HEK293 (cell line): ENCODE results near the gene THSD4.

Experiments
- CTCF ChIA-PET: fragments of 350-600 bp; formaldehyde crosslinking; extraction: SDS; loops from one replicate; lab custom pipeline; 2021; ENCODE audit warnings: antibody characterized with exemption; lab: Yijun Ruan, JAX
- POLR2A ChIA-PET: fragments of 300-600 bp; formaldehyde crosslinking; extraction: SDS; loops from one replicate; lab custom pipeline; 2020; ENCODE audit warnings: antibody characterized with exemption, inconsistent platforms; lab: Yijun Ruan, JAX
- H3K27ac ChIP-seq: fragments of 200-500 bp; sonication (Bioruptor generic); 2 replicates; pipeline ENCODE4 v1.5.1; 2014; ENCODE audit warnings: low read depth, low read length, control low read depth, inconsistent platforms; ENCODE audit errors: extremely low read depth
- H3K36me3 ChIP-seq, 2 experiments: fragments of 200-500 bp in 1 of 2; sonication (Bioruptor generic) in 1 of 2; 1 replicate in 1 of 2; 2 replicates in 1 of 2; pipeline ENCODE4 v1.5.1; 2014 to 2017; ENCODE audit warnings: inconsistent platforms in 2 of 2, low read length in 2 of 2; ENCODE audit not compliant: control insufficient read depth in 2 of 2, insufficient read depth in 1 of 2
- H3K4me1 ChIP-seq: fragments of 200-500 bp; sonication (Bioruptor generic); 2 replicates; pipeline ENCODE4 v1.5.1; 2014; ENCODE audit warnings: mild to moderate bottlenecking, low read length, inconsistent platforms; ENCODE audit not compliant: control insufficient read depth, insufficient read depth
- H3K4me3 ChIP-seq: 2 replicates; pipeline ENCODE4 v1.5.1; 2011; ENCODE audit warnings: low read depth, mild to moderate bottlenecking, control low read depth, low read length, moderate library complexity
- H3K9me3 ChIP-seq: fragments of 200-500 bp; sonication (Bioruptor generic); 2 replicates; pipeline ENCODE4 v1.5.1; 2014; ENCODE audit warnings: low read depth, low read length, inconsistent platforms; ENCODE audit not compliant: control insufficient read depth, insufficient read depth
- HOXD13 ChIP-seq: sonication (generic); formaldehyde crosslinking; IDR thresholded peaks from 2 replicates; pipeline ENCODE4 v1.8.0; 2022; ENCODE audit warnings: missing genetic modification reagents, borderline replicate concordance
- KLF7 ChIP-seq: fragments of 450-650 bp; formaldehyde crosslinking; IDR thresholded peaks from 2 replicates; pipeline ENCODE4 v1.5.1; 2016; ENCODE audit warnings: missing biosample characterization, missing genetic modification characterization, borderline replicate concordance
- KLF8 ChIP-seq: fragments of 450-650 bp; formaldehyde crosslinking; IDR thresholded peaks from 2 replicates; pipeline ENCODE4 v1.5.1; 2016; ENCODE audit warnings: missing biosample characterization, missing genetic modification characterization
- MYNN ChIP-seq: fragments of 450-650 bp; formaldehyde crosslinking; IDR thresholded peaks from 2 replicates; pipeline ENCODE4 v1.5.1; 2016; ENCODE audit warnings: missing biosample characterization, missing genetic modification characterization, borderline replicate concordance
- RBAK ChIP-seq: fragments of 450-650 bp; formaldehyde crosslinking; IDR thresholded peaks from 2 replicates; pipeline ENCODE4 v1.5.1; 2016; ENCODE audit warnings: missing biosample characterization, missing genetic modification characterization
- SETDB1 ChIP-seq: IDR thresholded peaks from one replicate; pipeline ENCODE4 v1.6.1; 2017; ENCODE audit warnings: mild to moderate bottlenecking, low read length, moderate library complexity, mixed read lengths; ENCODE audit not compliant: insufficient read length
- SP3 ChIP-seq: fragments of 450-650 bp; formaldehyde crosslinking; IDR thresholded peaks from 2 replicates; pipeline ENCODE4 v1.5.1; 2016; ENCODE audit warnings: missing biosample characterization, missing genetic modification characterization
- WT1 ChIP-seq: fragments of 450-650 bp; formaldehyde crosslinking; IDR thresholded peaks from 2 replicates; pipeline ENCODE4 v1.5.1; 2016; ENCODE audit warnings: missing biosample characterization, missing genetic modification characterization
- ZNF140 ChIP-seq: fragments of 450-650 bp; formaldehyde crosslinking; IDR thresholded peaks from 2 replicates; pipeline ENCODE4 v1.5.1; 2016; ENCODE audit warnings: missing biosample characterization, missing genetic modification characterization
- ZNF335 ChIP-seq: fragments of 450-650 bp; formaldehyde crosslinking; conservative IDR thresholded peaks from 2 replicates; pipeline ENCODE4 v1.5.1; 2016; ENCODE audit warnings: missing biosample characterization, missing genetic modification characterization
- ZNF416 ChIP-seq: fragments of 450-650 bp; formaldehyde crosslinking; IDR thresholded peaks from 2 replicates; pipeline ENCODE4 v1.5.1; 2016; ENCODE audit warnings: missing biosample characterization, missing genetic modification characterization
- ZNF433 ChIP-seq: fragments of 450-650 bp; formaldehyde crosslinking; IDR thresholded peaks from 2 replicates; pipeline ENCODE4 v1.5.1; 2016; ENCODE audit warnings: missing biosample characterization, missing genetic modification characterization, low read depth
- ZNF514 ChIP-seq: fragments of 450-650 bp; formaldehyde crosslinking; IDR thresholded peaks from 2 replicates; pipeline ENCODE4 v1.5.1; 2016; ENCODE audit warnings: missing biosample characterization, missing genetic modification characterization
- ZNF837 ChIP-seq: fragments of 450-650 bp; formaldehyde crosslinking; IDR thresholded peaks from 2 replicates; pipeline ENCODE4 v1.5.1; 2016; ENCODE audit warnings: missing biosample characterization, missing genetic modification characterization
- TF ChIP-seq, protein P1 (sequence below): fragments of 450-650 bp; formaldehyde crosslinking; conservative IDR thresholded peaks from 2 replicates; pipeline ENCODE4 v1.5.1; 2016; ENCODE audit warnings: low read depth, missing biosample characterization, missing genetic modification characterization
- TF ChIP-seq, protein P2 (sequence below): fragments of 450-650 bp; formaldehyde crosslinking; IDR thresholded peaks from 2 replicates; pipeline ENCODE4 v1.5.1; 2017; ENCODE audit warnings: missing biosample characterization, missing genetic modification characterization
- TF ChIP-seq, protein P3 (sequence below): fragments of 450-650 bp; formaldehyde crosslinking; IDR thresholded peaks from 2 replicates; pipeline ENCODE4 v1.5.1; 2016; ENCODE audit warnings: missing biosample characterization, missing genetic modification characterization
- TF ChIP-seq, protein P4 (sequence below): fragments of 450-650 bp; formaldehyde crosslinking; IDR thresholded peaks from 2 replicates; pipeline ENCODE4 v1.5.1; 2016; ENCODE audit warnings: missing biosample characterization, missing genetic modification characterization

Gene THSD4

DNA sequence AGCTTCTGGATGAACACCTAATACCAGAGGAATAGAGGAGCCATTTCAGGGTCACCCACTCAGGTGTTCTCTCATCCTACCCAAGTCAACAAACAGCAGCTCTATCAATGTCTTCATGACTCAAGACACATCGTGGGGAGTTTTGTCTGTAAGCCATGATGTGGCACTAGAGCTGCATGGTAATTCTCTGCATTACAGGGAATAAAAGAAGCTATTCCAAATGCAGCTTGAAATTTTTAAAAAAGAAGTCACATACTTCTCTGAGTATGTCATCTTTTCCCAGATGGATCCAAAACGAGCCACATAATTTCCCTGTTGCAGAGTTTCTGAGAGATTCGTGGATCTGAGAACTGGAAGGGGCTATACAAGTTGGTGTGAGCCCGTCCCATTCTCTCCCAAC, 6.1 kb upstream of the THSD4 start:
- Histone ChIP-seq H3K36me3 (no peaks in the 10 kb centered on the region), H3K4me1 (no peaks in the 10 kb centered on the region), H3K27ac (no peak overlapping the region)
- CTCF ChIA-PET, result interaction anchor here (0.5 to 1.2 kb wide), 5 partner anchors 9 to 277 kb away, joined by 3 to 4 read pairs (median 3); no protein-coding TSS in a partner anchor
- TF ChIP-seq KLF7 (tag by site-specific recombination), result no peak
- no peak for TF ChIP-seq MYNN (tag by site-specific recombination)
- TF ChIP-seq ZNF416, result no peak
- TF ChIP-seq ZNF514 (tag by site-specific recombination), result no peak
- TF ChIP-seq, protein P1, sequence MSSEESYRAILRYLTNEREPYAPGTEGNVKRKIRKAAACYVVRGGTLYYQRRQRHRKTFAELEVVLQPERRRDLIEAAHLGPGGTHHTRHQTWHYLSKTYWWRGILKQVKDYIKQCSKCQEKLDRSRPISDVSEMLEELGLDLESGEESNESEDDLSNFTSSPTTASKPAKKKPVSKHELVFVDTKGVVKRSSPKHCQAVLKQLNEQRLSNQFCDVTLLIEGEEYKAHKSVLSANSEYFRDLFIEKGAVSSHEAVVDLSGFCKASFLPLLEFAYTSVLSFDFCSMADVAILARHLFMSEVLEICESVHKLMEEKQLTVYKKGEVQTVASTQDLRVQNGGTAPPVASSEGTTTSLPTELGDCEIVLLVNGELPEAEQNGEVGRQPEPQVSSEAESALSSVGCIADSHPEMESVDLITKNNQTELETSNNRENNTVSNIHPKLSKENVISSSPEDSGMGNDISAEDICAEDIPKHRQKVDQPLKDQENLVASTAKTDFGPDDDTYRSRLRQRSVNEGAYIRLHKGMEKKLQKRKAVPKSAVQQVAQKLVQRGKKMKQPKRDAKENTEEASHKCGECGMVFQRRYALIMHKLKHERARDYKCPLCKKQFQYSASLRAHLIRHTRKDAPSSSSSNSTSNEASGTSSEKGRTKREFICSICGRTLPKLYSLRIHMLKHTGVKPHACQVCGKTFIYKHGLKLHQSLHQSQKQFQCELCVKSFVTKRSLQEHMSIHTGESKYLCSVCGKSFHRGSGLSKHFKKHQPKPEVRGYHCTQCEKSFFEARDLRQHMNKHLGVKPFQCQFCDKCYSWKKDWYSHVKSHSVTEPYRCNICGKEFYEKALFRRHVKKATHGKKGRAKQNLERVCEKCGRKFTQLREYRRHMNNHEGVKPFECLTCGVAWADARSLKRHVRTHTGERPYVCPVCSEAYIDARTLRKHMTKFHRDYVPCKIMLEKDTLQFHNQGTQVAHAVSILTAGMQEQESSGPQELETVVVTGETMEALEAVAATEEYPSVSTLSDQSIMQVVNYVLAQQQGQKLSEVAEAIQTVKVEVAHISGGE (tag by site-specific recombination), result no peak
- TF ChIP-seq ZNF335 (tag by site-specific recombination), result no peak
- no peak for TF ChIP-seq ZNF837 (tag by site-specific recombination)
- TF ChIP-seq SETDB1, result no peak
- TF ChIP-seq, protein P2, sequence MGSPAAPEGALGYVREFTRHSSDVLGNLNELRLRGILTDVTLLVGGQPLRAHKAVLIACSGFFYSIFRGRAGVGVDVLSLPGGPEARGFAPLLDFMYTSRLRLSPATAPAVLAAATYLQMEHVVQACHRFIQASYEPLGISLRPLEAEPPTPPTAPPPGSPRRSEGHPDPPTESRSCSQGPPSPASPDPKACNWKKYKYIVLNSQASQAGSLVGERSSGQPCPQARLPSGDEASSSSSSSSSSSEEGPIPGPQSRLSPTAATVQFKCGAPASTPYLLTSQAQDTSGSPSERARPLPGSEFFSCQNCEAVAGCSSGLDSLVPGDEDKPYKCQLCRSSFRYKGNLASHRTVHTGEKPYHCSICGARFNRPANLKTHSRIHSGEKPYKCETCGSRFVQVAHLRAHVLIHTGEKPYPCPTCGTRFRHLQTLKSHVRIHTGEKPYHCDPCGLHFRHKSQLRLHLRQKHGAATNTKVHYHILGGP (tag by site-specific recombination), result no peak
- TF ChIP-seq KLF8 (tag by site-specific recombination), result no peak
- no peak for TF ChIP-seq WT1 (tag by site-specific recombination)
- no peak for TF ChIP-seq HOXD13 (CRISPR knock-in tag)
- no peak for TF ChIP-seq RBAK (tag by site-specific recombination)
- no peak for TF ChIP-seq ZNF433 (tag by site-specific recombination)
- TF ChIP-seq, all 188 proteins: peak for 0
- POLR2A ChIA-PET, result no interaction called here
- Histone ChIP-seq H3K4me3 (no peak overlapping the region), H3K9me3 (no peaks in the 10 kb centered on the region)

DNA sequence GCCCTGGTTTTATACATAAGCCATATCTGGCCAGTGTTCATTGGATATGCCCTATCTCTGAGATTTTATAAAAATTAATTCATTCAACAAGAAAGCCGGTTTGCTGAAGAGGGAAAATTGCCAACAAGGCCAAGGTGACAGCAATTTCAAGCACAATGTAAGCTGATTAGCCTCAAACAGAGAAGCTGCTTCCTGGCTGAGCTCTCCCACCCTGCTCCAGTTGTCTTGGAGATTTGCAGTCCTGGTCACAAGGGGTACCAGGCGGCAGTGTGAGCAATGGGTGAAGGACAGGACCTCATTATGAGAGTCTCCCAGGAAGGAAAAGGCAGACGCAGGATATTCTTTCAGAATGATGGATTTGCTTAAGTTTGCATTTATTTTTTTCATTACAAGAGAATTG, 5.4 kb upstream of the THSD4 start:
- TF ChIP-seq, protein P3, sequence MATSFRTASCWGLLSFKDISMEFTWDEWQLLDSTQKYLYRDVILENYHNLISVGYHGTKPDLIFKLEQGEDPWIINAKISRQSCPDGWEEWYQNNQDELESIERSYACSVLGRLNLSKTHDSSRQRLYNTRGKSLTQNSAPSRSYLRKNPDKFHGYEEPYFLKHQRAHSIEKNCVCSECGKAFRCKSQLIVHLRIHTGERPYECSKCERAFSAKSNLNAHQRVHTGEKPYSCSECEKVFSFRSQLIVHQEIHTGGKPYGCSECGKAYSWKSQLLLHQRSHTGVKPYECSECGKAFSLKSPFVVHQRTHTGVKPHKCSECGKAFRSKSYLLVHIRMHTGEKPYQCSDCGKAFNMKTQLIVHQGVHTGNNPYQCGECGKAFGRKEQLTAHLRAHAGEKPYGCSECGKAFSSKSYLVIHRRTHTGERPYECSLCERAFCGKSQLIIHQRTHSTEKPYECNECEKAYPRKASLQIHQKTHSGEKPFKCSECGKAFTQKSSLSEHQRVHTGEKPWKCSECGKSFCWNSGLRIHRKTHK (tag by site-specific recombination), result no peak
- TF ChIP-seq, protein P4, sequence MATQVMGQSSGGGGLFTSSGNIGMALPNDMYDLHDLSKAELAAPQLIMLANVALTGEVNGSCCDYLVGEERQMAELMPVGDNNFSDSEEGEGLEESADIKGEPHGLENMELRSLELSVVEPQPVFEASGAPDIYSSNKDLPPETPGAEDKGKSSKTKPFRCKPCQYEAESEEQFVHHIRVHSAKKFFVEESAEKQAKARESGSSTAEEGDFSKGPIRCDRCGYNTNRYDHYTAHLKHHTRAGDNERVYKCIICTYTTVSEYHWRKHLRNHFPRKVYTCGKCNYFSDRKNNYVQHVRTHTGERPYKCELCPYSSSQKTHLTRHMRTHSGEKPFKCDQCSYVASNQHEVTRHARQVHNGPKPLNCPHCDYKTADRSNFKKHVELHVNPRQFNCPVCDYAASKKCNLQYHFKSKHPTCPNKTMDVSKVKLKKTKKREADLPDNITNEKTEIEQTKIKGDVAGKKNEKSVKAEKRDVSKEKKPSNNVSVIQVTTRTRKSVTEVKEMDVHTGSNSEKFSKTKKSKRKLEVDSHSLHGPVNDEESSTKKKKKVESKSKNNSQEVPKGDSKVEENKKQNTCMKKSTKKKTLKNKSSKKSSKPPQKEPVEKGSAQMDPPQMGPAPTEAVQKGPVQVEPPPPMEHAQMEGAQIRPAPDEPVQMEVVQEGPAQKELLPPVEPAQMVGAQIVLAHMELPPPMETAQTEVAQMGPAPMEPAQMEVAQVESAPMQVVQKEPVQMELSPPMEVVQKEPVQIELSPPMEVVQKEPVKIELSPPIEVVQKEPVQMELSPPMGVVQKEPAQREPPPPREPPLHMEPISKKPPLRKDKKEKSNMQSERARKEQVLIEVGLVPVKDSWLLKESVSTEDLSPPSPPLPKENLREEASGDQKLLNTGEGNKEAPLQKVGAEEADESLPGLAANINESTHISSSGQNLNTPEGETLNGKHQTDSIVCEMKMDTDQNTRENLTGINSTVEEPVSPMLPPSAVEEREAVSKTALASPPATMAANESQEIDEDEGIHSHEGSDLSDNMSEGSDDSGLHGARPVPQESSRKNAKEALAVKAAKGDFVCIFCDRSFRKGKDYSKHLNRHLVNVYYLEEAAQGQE (tag by site-specific recombination), result no peak
- TF ChIP-seq ZNF140 (tag by site-specific recombination) (no peak), SP3 (tag by site-specific recombination) (no peak)
- no peak overlapping the region for H3K4me3 ChIP-seq
- no peak overlapping the region for H3K27ac ChIP-seq
- H3K4me1 ChIP-seq, result no peaks in the 10 kb centered on the region
- H3K9me3 ChIP-seq, result no peaks in the 10 kb centered on the region
- ChIA-PET CTCF (interaction anchor here (0.6 kb wide), 1 partner anchor 10 kb away, joined by 5 read pairs; no protein-coding TSS in a partner anchor), POLR2A (no interaction called here)
- no peaks in the 10 kb centered on the region for H3K36me3 ChIP-seq
